Measurements from ENCODE around the gene TMOD1.

The TMOD1 gene

DNA sequence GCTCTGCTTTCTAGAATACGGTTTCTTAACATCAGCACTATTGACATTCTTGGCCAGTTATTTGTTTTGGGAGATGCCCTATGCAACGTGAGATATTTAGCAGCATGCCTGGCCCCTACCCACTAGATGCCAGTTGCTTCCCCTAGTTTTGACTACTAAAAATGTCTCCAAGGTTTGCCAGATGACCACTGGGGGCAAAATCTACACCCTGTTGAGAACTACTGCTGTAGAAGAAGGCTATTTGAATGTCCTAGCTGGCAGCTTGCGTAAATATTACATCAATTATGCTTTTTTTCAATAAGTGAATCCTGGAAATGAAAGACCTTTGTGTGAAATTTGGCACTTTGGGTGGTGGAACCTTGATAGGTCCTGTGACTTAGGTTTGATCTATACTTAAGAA, 137.2 kb downstream of the TMOD1 start:
- no peak for DNase-seq

GRCh38 chr9:97640325-97640724, 138.9 kb downstream of the TMOD1 start:
- DNase-seq: no peak

DNA sequence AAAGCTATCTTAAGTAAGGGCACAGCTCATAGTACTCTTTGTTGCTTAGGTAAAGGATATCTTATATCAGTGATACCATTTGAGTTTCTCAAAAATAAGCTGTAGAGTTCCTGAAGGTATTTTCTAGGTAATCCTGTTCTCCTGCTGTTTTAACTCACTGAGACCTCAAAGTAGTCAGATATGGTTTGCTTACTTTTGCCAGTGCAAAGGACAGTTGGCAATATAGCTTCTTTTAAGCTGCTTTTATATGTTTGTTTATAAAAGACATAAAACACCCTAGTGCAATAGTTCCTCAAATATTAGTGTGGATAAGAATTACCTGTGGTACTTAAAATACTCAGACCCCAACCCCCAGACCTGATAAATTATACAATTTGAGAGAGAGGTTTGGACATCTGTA, 144.3 kb downstream of the TMOD1 start:
- no peak for DNase-seq

- DNase-seq: no peak
Measured at GRCh38 chr9:97647996-97648395, 146.5 kb downstream of the TMOD1 start.
